Measurements from ENCODE around the gene SAFB2. TPM values are rescaled to one million over a fixed set of nuclear protein-coding genes. Genes with fewer than 3 reads are reported as not detected.

Gene SAFB2
- total RNA-seq, 4 donors from 2014 or later, result 11.6 to 47.3 (median 32.1) TPM

DNA sequence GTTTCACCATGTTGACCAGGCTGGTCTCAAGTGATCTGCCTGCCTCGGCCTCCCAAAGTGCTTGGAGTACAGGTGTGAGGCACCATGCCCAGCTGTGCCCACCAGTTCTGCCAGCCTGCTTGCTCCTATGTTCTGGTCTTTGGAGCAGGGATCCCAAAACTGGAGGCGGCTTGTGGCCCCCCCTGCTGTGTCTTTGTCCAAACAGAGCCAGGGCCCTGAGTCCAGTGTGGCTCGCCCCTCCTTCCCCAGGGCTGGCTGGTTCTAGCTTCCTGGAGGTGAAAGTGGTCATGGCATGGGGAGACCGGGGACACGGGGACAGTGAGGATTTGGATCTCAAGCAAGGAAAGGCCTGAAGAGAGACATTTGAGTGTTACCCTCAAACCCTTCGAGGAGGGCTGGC lies 43.3 kb downstream of the SAFB2 start:
- H3K9me3 ChIP-seq, result no peaks in the 10 kb centered on the region

DNA sequence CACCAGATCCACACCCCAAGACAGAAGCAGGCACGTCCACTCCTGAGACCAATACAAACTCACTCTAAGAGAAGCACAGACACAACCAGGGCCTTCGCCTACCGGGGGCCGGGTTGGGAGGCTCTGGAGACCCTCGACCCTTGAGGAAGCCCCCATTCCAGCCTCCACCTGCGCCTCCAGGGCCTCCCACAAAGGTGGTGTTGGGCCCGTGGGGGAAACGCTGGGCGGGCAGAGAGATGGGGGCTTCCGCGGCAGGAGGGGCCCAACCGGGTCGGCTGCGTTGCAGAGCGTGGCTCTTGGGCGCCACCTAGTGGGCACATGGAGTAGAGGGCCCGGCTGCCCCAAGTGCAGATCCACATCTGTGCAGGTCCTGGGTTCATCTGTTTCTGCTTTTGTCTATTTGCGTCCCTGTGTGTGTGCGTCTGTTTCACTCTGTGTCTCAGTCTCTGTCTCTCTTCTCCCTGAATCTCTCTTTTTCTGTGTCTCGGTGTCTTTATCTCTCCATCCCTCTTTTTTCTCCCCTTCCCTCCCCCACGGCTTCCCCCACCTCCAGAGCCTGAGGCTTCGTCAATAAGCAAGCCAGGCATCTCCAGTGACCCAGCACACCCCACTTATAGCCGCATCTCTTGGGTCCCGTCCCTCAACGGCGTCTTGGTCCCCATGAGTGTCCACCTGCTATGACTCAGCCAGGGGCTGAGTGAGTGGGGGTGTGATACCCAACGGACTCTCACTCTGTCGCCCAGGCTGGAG lies 44.3 kb downstream of the SAFB2 start:
- intact Hi-C loops (cut with DNase I), result no loop called here
- WGBS, 2 donors, result 15 to 23% methylated on average over 13 to 19 of the region's 28 CpGs

More for the DNA sequence above, 43.3 kb downstream of the SAFB2 start:
- H3K36me3 ChIP-seq, result peaks cover 0 to 21% (median 0%) of the 10 kb centered on the region in 3 donors
- H3K27me3 ChIP-seq, result no peaks in the 10 kb centered on the region
- TF ChIP-seq POLR2A (IDR thresholded peaks at IDR 0.05), result no peak
- TF ChIP-seq, protein P1, sequence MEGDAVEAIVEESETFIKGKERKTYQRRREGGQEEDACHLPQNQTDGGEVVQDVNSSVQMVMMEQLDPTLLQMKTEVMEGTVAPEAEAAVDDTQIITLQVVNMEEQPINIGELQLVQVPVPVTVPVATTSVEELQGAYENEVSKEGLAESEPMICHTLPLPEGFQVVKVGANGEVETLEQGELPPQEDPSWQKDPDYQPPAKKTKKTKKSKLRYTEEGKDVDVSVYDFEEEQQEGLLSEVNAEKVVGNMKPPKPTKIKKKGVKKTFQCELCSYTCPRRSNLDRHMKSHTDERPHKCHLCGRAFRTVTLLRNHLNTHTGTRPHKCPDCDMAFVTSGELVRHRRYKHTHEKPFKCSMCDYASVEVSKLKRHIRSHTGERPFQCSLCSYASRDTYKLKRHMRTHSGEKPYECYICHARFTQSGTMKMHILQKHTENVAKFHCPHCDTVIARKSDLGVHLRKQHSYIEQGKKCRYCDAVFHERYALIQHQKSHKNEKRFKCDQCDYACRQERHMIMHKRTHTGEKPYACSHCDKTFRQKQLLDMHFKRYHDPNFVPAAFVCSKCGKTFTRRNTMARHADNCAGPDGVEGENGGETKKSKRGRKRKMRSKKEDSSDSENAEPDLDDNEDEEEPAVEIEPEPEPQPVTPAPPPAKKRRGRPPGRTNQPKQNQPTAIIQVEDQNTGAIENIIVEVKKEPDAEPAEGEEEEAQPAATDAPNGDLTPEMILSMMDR (IDR thresholded peaks at IDR 0.05), result no peak
- no peak for DNase-seq
- H3K4me3 ChIP-seq, result no peak overlapping the region
- H3K27ac ChIP-seq, result no peak overlapping the region
- H3K4me1 ChIP-seq, result peaks cover 3 to 20% (median 3%) of the 10 kb centered on the region in 3 donors
- whole genome bisulfite sequencing, 2 donors, result 71% methylated on average over 1 of the region's 6 CpGs; no CpG with 5 or more reads in 1 of the 2 donors
- intact Hi-C loops (cut with DNase I), result no loop called here

DNA sequence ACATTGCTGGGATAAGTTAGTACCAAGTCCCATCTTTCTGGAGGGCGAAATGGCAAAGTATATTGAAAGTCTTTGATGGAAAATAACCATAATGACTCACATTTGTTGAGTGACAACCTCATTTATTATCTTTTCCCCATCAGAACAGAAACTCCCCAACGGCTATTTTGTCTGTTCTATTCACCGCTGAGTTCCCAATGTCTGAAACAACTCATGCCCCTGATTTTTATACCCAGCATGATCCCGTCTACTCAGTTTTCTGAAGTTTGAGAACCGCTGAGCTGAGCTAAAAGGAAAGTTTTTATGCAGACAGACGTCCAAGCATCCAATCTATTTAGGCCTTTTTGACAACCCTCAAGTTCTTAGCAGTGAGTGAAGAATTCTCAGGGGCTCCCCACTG lies 47.0 kb downstream of the SAFB2 start:
- Histone ChIP-seq H3K4me1 (peaks cover 3 to 27% (median 3%) of the 10 kb centered on the region in 3 donors), H3K4me3 (no peak overlapping the region), H3K27ac (no peak overlapping the region), H3K36me3 (no peaks in the 10 kb centered on the region), H3K27me3 (no peaks in the 10 kb centered on the region), H3K9me3 (no peaks in the 10 kb centered on the region)
- no peak for DNase-seq
- WGBS, 2 donors, result 41 to 72% methylated on average over 6 of the region's 6 CpGs
- intact Hi-C loops (cut with DNase I), result no loop called here
- no peak for TF ChIP-seq POLR2A (IDR thresholded peaks at IDR 0.05)
- TF ChIP-seq, protein P1 (IDR thresholded peaks at IDR 0.05), result no peak

More for the DNA sequence above, 44.3 kb downstream of the SAFB2 start:
- H3K4me1 ChIP-seq, result peaks cover 3 to 14% (median 3%) of the 10 kb centered on the region in 3 donors
- H3K27ac ChIP-seq, result peak overlapping the region; percentile 68 to 91 (median 80)
- peak in 1 of 4 donors; percentile 4 for TF ChIP-seq POLR2A (IDR thresholded peaks at IDR 0.05)
- TF ChIP-seq, protein P1 (IDR thresholded peaks at IDR 0.05), result peak; percentile 94 to 100 (median 97)
- H3K4me3 ChIP-seq, result peak overlapping the region in 3 of 4 donors; percentile 36 to 50 (median 41)
- DNase-seq, result no peak
- no peaks in the 10 kb centered on the region for H3K27me3 ChIP-seq
- peaks cover 0 to 21% (median 0%) of the 10 kb centered on the region in 3 donors for H3K36me3 ChIP-seq
- no peaks in the 10 kb centered on the region for H3K9me3 ChIP-seq

DNA sequence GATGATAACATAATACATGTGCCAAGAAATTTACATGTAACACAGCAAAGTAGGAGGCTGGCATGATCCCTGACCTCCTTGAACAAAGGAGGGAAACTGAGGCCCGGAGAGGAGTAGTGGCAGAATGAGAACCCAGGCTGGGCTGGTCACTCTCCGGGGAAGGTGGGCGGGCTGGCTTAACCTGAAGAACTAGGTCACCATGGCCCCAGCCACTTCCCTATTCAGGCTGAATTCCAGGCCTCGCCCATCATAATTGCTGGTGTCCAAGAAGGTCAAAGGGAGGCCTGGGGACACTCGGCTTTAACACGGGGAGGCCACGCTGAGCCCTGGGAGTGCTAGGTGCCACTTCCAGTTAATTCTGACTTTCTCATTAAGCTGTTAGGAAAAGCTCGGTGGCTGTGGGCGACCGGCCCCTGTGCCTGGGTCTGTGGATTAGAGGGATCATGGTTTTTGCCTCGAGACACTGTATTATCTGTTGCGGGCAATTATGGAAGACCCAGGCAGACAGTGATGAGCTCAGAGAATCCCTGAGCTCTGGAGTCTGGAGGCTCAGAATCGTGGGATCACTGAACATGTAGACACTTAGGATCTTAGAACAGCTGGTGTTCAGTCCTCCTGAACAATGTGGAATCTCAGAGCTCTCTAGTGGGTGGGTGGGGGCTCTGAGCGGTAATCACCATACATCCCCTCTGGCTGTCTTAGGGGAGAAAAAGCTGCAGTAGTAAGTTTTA lies 49.9 kb downstream of the SAFB2 start:
- DNase-seq, result no peak
- Histone ChIP-seq H3K27me3 (peaks cover 0 to 18% (median 0%) of the 10 kb centered on the region in 4 donors), H3K27ac (peak overlapping the region in 1 of 4 donors; percentile 42), H3K36me3 (no peaks in the 10 kb centered on the region), H3K4me1 (peaks cover 0 to 24% (median 0%) of the 10 kb centered on the region in 3 donors), H3K4me3 (no peak overlapping the region), H3K9me3 (no peaks in the 10 kb centered on the region)
- WGBS, 2 donors, result 47 to 88% methylated on average over 4 of the region's 14 CpGs
- no peak for TF ChIP-seq POLR2A (IDR thresholded peaks at IDR 0.05)
- TF ChIP-seq, protein P1 (IDR thresholded peaks at IDR 0.05), result no peak
- intact Hi-C loops (cut with DNase I), result no loop called here

DNA sequence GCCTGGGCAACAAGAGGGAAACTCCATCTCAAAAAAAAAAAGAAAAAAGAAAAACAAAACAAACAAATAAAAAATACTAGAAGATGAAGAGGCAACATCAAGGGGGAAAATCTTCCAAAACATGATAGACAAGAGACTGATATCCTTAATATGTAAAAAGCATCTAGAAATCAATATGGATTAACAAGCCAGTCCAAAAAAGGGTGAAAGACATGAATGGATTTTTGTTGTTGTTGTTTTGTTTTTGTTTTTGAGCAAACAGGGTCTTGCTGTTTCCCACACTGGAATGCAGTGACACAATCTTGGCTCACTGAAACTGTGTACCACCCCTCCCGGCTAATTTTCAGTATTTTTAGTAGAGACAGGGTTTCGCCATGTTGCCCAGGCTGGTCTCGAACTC lies 50.8 kb downstream of the SAFB2 start:
- H3K36me3 ChIP-seq, result no peaks in the 10 kb centered on the region
- DNase-seq, result no peak
- H3K4me1 ChIP-seq, result peaks cover 0 to 23% (median 0%) of the 10 kb centered on the region in 3 donors
- H3K27ac ChIP-seq, result peak overlapping the region in 1 of 4 donors; percentile 42
- H3K27me3 ChIP-seq, result peaks cover 0 to 28% (median 0%) of the 10 kb centered on the region in 4 donors
- no peak overlapping the region for H3K4me3 ChIP-seq
- WGBS, 2 donors, result 90 to 97% methylated on average over 3 of the region's 3 CpGs
- H3K9me3 ChIP-seq, result no peaks in the 10 kb centered on the region
- no peak for TF ChIP-seq POLR2A (IDR thresholded peaks at IDR 0.05)
- TF ChIP-seq, protein P1 (IDR thresholded peaks at IDR 0.05), result no peak
- intact Hi-C loops (cut with DNase I), result no loop called here
